CD4-positive, alpha-beta T cell treated with Interleukin-4 for 4 hours (primary cell): ENCODE results near the gene NUP214.
"Not testable (repeated sequence)": the region's sequence is repeated elsewhere in the genome, so short reads cannot be mapped to it uniquely, and the experiment has no call there.

Experiments used
- DNase-seq: peaks from one replicate; pipeline ENCODE4 v3.0.0-alpha.2; 2020

The NUP214 gene

DNA sequence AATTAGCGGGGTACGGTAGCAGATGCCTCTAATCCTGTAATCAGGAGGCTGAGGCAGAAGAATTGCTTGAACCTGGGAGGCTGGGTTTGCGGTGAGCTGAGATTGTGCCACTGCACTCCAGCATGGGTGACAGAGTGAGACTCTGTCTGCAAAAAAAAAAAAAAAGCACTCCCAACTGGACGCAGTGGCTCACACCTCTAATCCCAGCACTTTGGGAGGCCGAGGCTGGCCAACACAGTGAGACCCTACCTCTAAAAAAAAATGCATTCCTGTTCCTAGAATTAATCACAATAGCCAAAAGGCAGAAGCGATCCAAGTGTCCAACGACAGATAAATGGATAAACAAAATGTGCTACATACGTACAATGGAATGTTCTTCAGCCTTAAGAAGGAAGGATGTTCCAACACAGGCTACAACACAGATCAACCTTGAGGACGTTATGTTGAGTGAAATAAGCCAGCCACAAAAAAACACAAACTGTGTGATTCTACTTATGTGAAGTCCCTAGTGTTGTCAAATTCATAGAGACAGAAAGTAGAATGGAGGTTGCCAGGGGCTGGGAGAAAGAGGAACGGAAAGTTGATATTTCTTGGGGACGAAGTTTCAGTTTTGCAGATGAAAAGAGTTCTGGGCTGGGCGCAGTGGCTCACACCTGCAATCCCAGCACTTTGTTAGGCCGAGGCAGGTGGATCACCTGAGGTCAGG is 137.1 kb downstream of the NUP214 start:
- DNase-seq: no peak

DNA sequence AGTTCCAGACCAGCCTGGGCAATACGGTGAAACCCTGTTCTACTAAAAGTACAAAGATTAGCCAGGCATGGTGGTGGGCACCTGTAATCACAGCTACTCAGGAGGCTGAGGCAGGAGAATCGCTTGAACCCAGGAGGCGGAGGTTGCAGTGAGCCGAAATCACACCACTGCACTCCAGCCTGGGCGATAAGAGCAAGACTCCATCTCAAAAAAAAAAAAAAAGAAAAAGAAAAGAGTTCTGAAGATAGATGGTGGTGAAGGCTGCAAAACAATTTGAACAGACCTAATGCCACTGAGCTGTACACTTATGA is 137.6 kb downstream of the NUP214 start:
- DNase-seq: not testable (repeated sequence)

- no peak for DNase-seq
Observed at GRCh38 chr9:131263701-131264100, 138.3 kb downstream of the NUP214 start.

DNA sequence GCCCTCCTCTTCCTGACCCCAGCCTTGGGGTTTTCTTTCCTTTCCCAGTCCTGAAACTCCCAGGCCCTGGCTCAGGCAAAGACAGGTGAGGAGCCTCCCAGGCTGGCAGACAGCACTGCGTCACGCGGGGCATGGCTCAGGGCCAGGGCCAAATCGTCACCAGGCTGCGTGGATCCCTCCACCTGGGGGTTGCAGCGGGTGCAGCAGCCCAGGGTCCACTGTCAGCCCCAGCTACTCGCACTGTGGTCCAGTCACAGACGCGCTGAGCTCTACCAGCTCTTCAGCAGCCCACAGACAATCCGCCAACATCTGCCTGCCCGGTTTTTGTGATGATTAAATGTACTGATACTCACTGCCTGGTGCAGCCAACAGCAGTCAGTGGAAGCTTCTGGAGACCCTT is 138.8 kb downstream of the NUP214 start:
- no peak for DNase-seq

DNA sequence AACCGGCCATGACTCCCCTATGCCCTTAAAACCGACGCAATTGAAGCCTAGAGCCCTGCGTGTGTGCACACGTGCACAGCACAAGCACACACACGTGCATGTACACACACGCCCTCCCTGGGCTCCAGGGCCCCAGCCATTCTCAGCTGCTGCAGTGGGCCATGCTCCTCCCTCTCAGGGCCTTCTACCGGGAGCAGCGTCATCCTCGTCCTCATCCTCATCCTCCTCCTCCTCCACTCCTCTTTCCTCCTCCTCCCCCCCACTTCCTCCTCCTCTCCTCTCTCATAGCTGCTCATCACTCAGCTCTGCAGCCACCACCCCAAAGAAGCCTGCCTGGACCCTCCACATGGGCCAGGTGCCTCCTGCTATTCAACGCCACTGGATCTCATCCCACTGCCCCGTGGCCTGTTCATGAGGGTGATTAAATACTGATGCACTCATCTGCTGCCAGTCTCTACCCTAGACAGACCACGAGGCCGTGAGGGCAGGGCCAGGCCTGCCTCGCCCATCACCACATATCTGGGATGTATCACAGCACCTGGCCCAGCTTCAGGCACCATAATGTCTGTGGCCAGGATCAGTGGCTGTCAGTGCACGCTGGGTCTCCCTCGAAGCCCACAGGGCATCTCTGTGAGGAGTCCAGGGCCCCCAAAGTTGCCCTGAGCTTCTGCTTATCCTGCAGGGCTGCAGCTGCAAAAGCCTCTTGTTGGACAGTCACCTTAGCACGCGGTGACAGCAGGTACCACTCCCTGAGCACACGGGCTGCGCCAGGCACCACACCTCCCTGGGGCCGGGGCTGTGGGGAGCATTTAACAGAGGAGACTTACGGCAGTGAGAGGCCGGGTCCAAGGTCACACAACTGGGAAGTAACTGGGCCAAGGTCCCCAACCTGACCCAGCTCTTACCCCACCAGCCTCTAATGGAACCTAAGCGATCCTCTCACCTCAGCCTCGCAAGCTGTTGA is 141.2 kb downstream of the NUP214 start:
- peak; percentile 42 for DNase-seq

GRCh38 chr9:131270171-131271015 is 145.0 kb downstream of the NUP214 start:
- DNase-seq: peak; percentile 53

DNA sequence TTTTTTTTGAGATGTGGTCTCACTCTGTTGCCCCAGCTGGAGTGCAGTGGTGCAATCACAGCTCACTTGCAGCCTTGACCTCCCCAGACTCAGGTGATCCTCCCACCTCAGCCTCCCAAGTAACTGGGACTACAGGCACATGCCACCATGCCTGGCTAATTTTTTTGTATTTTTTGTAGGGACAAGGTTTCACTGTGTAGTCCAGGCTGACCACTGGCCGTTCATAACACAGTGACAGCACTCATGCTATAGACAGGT is 145.6 kb downstream of the NUP214 start:
- not testable (repeated sequence) for DNase-seq

DNA sequence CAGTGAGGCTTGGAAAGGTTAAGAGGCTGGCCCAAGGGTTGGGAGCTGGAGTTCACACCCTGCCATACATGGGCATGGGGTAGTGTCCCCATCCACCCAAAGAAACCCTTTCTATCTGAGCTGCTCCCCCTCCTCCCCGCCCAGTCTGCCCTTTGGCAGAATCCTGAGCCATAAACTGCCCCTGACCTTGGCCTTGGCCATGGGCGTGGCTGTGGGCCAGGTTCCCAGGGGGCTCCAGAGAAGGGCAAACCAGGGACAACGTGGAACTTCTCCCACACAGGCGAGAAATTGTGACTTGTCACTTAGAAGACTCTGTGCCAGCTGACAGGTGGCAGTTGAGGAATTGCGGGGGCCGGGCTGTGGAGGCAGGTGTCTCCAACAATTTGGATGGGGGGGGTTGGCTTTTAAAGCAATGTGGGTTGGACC is 146.1 kb downstream of the NUP214 start:
- DNase-seq: no peak

DNA sequence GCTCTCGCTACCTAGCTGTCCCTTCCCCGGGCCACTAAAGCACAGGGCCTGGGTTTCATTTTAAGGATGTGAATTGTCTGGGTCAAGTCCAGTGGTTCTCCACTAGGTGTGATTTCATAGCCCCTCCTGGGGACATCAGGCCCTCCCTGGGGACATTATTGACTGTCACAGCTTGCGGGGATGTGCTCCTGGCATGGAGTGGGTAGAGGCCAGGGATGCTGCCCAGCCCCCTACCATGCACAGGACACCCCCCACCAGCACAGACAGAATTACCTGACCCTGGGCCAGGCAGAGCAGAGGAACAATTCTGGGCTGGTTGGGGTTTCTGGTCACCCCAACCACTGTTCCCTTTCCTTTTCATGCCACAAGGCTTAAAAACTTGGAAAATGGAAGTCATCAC is 146.8 kb downstream of the NUP214 start:
- DNase-seq: no peak

DNA sequence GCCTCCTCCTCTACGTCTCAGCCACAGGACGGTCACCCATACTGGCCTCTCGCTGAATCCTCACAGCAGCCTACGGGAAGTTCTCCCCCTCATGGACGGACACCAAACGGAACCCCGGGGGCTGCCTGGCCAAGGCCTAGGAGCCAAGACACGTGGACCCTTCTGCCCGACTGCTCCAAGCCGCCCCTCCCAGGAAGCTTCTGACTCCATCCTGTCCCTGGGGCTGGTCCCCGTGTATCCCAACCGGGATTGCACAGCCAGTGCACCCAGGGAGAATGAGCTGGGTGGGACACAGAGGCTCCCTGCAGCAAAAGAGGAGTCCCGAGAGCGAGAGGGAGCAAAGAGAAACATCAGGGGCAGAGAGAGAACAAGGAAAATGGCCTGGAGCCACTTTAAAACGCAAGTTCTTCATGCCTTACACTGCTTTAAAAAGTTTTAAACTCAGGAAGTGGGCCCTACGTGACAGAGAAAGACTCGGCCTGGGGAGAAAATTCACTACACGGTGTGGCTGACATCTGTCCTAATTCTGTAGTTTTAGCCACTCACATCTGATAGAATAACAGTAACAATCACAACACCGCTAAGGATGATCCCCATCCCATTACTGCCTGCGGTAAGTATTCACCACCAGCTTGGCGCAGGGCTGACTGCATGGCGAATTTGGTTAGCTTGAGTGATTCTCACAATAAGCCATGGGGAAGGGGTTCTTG is 147.9 kb downstream of the NUP214 start:
- DNase-seq: no peak

DNA sequence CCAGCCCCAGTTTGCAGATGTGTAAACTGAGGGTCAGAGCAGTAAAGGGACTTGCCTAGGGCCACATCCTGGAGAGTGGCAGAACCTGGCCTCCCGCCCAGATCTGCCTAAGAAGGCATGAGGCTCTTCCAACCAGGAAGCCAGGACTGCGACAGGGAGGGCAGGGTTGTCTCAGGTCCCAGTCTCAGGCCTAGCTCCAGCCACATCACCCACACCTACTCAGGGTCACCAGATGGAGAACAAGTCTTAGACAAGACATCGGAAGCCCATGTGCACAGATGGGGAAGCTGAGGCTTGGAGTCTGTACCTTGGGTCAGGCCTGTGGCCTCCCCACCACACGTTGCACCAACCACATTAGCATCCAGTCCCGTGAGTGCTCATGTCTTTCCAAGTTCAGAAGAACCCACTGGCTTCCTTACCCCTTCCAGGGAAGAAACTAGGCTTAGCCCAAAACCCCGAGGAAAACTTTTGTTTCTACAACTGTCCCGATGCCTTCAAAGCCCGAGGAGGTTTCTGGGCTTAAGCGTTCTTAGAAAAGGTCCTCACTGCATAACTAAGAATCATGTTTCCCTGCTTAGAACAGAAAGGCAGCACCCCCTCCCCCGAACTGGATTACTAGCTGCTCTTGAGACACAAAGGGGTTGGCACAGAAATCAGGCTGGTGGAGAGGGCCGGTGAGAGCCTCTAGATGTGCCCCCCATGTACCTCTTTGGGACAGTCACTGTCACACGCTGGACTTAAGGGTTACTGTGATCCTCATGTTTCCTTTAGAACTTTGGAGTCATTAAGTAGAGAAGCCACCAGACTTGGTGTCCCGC is 148.7 kb downstream of the NUP214 start:
- DNase-seq: no peak

DNA sequence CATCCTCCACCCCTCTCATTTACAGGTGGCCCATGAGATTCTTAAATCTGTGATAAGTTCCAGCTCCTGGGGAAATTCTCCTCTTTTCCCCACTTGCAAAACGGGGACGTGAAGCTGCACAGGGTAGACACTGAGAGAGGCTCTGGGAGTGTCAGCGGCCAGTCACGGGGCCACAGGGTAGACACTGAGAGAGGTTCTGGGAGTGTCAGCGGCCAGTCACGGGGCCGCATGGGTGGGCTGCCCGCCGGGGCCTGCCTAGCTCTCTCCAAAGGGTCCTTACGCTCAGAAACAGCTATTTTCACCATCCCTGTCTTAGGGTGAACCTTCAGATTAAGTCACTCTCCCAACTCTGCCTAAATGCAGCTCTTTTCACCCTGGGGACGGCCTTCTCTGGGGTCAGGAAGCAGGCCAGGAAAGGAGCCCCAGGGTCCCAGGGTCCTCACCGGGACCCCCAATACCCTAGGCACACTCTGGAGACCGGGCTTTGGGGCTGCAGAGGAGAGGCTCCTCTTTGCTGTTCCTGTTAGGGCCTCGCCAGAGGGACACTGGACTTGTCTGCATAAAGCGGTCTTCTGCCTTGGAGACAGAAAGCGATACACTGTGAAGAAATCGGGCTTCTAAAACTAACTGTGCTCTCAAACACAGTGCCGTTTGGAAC is 149.4 kb downstream of the NUP214 start:
- DNase-seq: no peak

- DNase-seq: no peak
Observed at GRCh38 chr9:131275332-131276093, 150.1 kb downstream of the NUP214 start.

GRCh38 chr9:131276094-131276888 is 150.9 kb downstream of the NUP214 start, which contains the start of gene FAM78A:
TSS of gene FAM78A (minus strand) at chr9:131276510. CDS start at chr9:131276179, 331 bp downstream.
- DNase-seq: peak; percentile 33

DNA sequence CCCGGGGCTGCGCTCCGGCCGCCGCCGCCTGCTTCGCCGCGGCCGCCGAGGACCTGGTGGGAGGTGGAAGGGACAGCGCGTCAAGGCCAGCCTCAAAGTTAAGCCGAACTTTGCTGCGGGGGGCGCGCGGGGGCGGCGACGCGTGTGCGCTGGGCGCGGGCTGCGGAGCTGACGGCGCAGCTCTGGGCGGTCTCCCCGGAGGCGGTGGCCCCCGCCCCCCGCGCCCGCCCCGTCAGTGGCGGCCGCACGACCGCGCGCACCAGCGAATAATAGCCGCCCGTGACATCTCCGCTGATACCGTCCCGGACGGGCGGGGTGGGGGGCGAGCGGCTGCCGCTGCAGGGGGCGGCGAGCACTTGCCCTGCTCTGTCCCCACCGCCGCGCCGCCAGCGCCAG is 151.5 kb downstream of the NUP214 start:
- no peak for DNase-seq

GRCh38 chr9:131277287-131277909 is 152.0 kb downstream of the NUP214 start:
- no peak for DNase-seq

DNA sequence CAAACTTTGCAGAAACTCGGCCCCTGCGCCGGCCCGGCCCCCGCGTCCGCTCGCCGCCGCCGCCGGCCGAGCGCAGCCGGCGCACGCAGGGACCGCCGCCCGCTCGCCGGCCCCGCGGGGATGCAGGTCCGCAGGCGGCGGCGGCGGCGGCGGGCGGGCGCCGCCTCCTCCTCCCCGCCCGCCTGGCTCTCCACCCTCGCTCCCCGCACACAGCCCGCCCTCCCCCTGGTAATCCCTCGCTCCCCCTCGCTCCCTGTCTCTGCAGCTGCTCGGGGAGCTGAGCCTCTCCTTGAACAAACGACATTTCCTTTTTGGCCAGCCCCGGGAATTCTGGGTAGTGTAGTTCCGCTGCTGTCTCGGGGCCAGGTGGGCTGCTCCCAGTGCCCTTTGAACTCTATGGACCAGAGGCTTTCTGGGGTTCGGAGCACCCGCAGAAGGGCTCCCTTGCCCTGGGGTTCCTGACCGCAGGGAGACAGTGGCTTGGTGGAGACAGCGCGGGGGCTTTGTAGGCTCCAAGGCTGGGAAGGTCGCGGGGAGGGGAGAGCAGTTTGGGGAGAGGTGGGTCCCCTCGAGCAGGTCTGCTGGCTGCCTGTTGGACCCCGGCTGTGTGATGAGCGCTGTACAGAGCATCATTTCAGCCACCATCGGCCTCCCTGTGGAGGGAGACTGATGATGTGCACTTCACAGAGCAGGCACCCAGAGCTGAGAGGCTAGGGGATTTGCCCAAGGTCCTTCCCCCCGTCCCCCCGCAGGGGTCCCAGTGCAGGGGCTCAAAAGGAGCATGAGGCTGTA is 152.7 kb downstream of the NUP214 start:
- peak; percentile 79 for DNase-seq

GRCh38 chr9:131278702-131279111 is 153.3 kb downstream of the NUP214 start:
- peak; percentile 30 for DNase-seq
